Glutamatergic neuron (in vitro differentiated cells): ENCODE data around the gene SYNGR3. TPM values are rescaled to one million over a fixed set of nuclear protein-coding genes. Genes with fewer than 3 reads are reported as not detected.
A peak's percentile ranks its signal among the peaks of the same experiment; 100 is the strongest.

ENCODE experiments used
- DNase-seq: peaks from one replicate; pipeline ENCODE4 v3.0.0; 2022
- H3K27ac Mint-ChIP-seq: one replicate; pipeline ENCODE4 v1.8.0; 2020; ENCODE audit warnings: mild to moderate bottlenecking, mixed read lengths, inconsistent platforms; ENCODE audit not compliant: unreplicated experiment
- H3K27me3 Mint-ChIP-seq: one replicate; pipeline ENCODE4 v1.8.0; 2020; ENCODE audit warnings: mild to moderate bottlenecking, moderate library complexity, mixed read lengths, inconsistent platforms; ENCODE audit not compliant: unreplicated experiment
- H3K36me3 Mint-ChIP-seq: one replicate; pipeline ENCODE4 v1.8.0; 2020; ENCODE audit warnings: mild to moderate bottlenecking, mixed read lengths, inconsistent platforms; ENCODE audit not compliant: unreplicated experiment
- H3K4me1 Mint-ChIP-seq: one replicate; pipeline ENCODE4 v1.8.0; 2020; ENCODE audit warnings: mild to moderate bottlenecking, low read depth, mixed read lengths, inconsistent platforms; ENCODE audit not compliant: unreplicated experiment
- H3K4me3 Mint-ChIP-seq: one replicate; pipeline ENCODE4 v1.8.0; 2020; ENCODE audit warnings: mild to moderate bottlenecking, mixed read lengths, inconsistent platforms; ENCODE audit not compliant: unreplicated experiment
- H3K9me3 Mint-ChIP-seq: one replicate; pipeline ENCODE4 v1.8.0; 2020; ENCODE audit warnings: mild to moderate bottlenecking, moderate library complexity, mixed read lengths, inconsistent platforms; ENCODE audit not compliant: unreplicated experiment
- total RNA-seq: library from RNA; stranded (reverse); fragmentation: NEBNext Ultra II Directional; extraction: Animal tissue kit (Norgen Biotek cat#: 25700); gene quantifications from one replicate; pipeline ENCODE4 v1.2.1, GENCODE V29; 2021; ENCODE audit not compliant: unreplicated experiment
- TF ChIP-seq, protein P1 (sequence below): fragments of 200-600 bp; sonication (generic); IDR thresholded peaks from one replicate; pipeline ENCODE4 v1.5.0; 2021; ENCODE audit not compliant: partially characterized antibody, unreplicated experiment

SYNGR3 gene
- total RNA-seq, 1 donor from 2014 or later: 45.7 TPM

- Mint-ChIP-seq H3K36me3 (no peaks in the 10 kb centered on the region), H3K27ac (peak overlapping the region; percentile 78), H3K4me3 (peak overlapping the region; percentile 85), H3K4me1 (peaks cover 21% of the 10 kb centered on the region), H3K9me3 (peaks cover 7% of the 10 kb centered on the region), H3K27me3 (peaks cover 16% of the 10 kb centered on the region)
- DNase-seq: no peak
- TF ChIP-seq, protein P1, sequence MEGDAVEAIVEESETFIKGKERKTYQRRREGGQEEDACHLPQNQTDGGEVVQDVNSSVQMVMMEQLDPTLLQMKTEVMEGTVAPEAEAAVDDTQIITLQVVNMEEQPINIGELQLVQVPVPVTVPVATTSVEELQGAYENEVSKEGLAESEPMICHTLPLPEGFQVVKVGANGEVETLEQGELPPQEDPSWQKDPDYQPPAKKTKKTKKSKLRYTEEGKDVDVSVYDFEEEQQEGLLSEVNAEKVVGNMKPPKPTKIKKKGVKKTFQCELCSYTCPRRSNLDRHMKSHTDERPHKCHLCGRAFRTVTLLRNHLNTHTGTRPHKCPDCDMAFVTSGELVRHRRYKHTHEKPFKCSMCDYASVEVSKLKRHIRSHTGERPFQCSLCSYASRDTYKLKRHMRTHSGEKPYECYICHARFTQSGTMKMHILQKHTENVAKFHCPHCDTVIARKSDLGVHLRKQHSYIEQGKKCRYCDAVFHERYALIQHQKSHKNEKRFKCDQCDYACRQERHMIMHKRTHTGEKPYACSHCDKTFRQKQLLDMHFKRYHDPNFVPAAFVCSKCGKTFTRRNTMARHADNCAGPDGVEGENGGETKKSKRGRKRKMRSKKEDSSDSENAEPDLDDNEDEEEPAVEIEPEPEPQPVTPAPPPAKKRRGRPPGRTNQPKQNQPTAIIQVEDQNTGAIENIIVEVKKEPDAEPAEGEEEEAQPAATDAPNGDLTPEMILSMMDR: no peak
These were observed 5.2 kb upstream of the SYNGR3 start for GRCh38 chr16:1984347-1985225.

DNA sequence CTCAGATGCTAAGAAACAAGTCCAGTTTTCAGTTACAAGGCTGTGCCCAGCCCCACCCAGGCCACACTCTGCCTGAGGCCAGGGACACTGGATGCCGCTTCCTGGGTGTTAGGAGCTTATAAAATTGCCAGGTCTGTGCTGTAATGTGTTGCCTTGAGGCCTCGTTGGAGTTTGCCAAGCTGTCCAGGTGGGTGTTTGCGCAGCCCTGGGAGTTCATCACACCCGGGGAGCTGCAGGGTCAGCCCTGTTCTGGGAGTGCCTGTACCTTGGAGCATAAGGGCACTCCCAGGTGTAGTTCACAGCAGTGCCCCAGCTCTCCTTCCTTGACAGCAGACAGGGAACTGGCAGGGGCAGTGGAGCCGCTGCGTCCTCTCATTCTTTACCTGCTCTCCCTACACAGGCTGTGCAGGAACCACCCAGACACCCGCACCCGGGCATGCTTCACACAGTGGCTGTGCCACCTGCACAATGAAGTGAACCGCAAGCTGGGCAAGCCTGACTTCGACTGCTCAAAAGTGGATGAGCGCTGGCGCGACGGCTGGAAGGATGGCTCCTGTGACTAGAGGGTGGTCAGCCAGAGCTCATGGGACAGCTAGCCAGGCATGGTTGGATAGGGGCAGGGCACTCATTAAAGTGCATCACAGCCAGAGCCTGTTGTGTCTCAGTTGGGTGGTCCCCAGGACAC lies 4.2 kb upstream of the SYNGR3 start:
- Mint-ChIP-seq H3K4me3 (peak overlapping the region; percentile 85), H3K9me3 (peaks cover 7% of the 10 kb centered on the region), H3K27me3 (peaks cover 16% of the 10 kb centered on the region)

DNA sequence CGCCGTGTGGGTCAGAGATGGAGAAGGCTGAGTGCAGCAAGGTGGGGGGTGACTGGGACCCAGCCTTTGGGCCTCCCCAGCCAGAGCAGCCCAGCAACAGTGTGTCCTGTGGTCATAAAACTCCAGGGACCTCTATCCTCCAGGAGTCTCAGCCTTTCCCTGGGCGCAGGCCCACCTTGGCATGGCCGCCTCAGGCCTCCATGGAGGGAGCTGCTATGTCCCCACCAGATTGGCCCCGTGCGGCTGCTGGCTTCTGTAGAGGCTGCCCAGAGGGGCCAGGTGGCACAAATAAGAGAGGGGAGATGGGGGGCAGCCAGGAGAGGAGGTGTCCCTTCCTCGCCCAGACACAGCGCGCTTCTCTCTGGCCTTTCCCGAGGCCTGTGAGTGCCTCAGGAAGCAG lies 2.6 kb upstream of the SYNGR3 start:
- H3K36me3 Mint-ChIP-seq: no peaks in the 10 kb centered on the region
- H3K4me3 Mint-ChIP-seq: no peak overlapping the region
- H3K27ac Mint-ChIP-seq: no peak overlapping the region
- H3K27me3 Mint-ChIP-seq: peaks cover 24% of the 10 kb centered on the region
- DNase-seq: no peak
- TF ChIP-seq, protein P1: no peak
- peaks cover 12% of the 10 kb centered on the region for H3K9me3 Mint-ChIP-seq
- peaks cover 15% of the 10 kb centered on the region for H3K4me1 Mint-ChIP-seq

More for the DNA sequence above, 4.2 kb upstream of the SYNGR3 start:
- Mint-ChIP-seq H3K4me1 (peaks cover 21% of the 10 kb centered on the region), H3K36me3 (no peaks in the 10 kb centered on the region), H3K27ac (no peak overlapping the region)
- no peak for DNase-seq
- TF ChIP-seq, protein P1: no peak

- DNase-seq: no peak
- peaks cover 16% of the 10 kb centered on the region for H3K9me3 Mint-ChIP-seq
- H3K36me3 Mint-ChIP-seq: no peaks in the 10 kb centered on the region
- peaks cover 5% of the 10 kb centered on the region for H3K4me1 Mint-ChIP-seq
- no peak overlapping the region for H3K4me3 Mint-ChIP-seq
- no peak overlapping the region for H3K27ac Mint-ChIP-seq
- peaks cover 14% of the 10 kb centered on the region for H3K27me3 Mint-ChIP-seq
- TF ChIP-seq, protein P1: no peak
These were observed 256 bp downstream of the SYNGR3 start for GRCh38 chr16:1990101-1990350.
